MM.1S (cell line): ENCODE measurements around the gene UGT3A2.

ENCODE experiments used
- DNase-seq: peaks from one replicate; pipeline ENCODE4 v3.0.0-alpha.2; 2015
- H2AFZ ChIP-seq: fragments of 300-600 bp; sonication (generic); 2 replicates; pipeline ENCODE4 v1.6.0; 2016; ENCODE audit warnings: antibody characterized with exemption, low read length
- H3F3A ChIP-seq: fragments of 300-600 bp; sonication (generic); 2 replicates; pipeline ENCODE4 v1.6.1; 2016; ENCODE audit warnings: mild to moderate bottlenecking, antibody characterized with exemption, low read length, moderate library complexity, mixed read lengths; ENCODE audit not compliant: insufficient read depth
- H3K27ac ChIP-seq: fragments of 300-600 bp; sonication (generic); 2 replicates; pipeline ENCODE4 v1.5.1; 2016; ENCODE audit warnings: mild to moderate bottlenecking, low read length
- H3K27me3 ChIP-seq: fragments of 300-600 bp; sonication (generic); replicated peaks from 2 replicates; pipeline ENCODE4 v1.6.0; 2016; ENCODE audit warnings: low read length; ENCODE audit not compliant: insufficient read depth
- H3K36me3 ChIP-seq: fragments of 300-600 bp; sonication (generic); replicated peaks from 2 replicates; pipeline ENCODE4 v1.6.1; 2016; ENCODE audit warnings: mild to moderate bottlenecking, low read length, mixed read lengths; ENCODE audit not compliant: insufficient read depth
- H3K4me1 ChIP-seq: fragments of 300-600 bp; sonication (generic); 2 replicates; pipeline ENCODE4 v1.6.1; 2016; ENCODE audit warnings: low read length, mixed read lengths
- H3K4me2 ChIP-seq: fragments of 300-600 bp; sonication (generic); 2 replicates; pipeline ENCODE4 v1.6.0; 2016; ENCODE audit warnings: low read depth, low read length
- H3K4me3 ChIP-seq: fragments of 300-600 bp; sonication (generic); 2 replicates; pipeline ENCODE4 v1.5.1; 2016; ENCODE audit warnings: low read length, mixed read lengths
- H3K79me2 ChIP-seq: fragments of 300-600 bp; sonication (generic); 2 replicates; pipeline ENCODE4 v1.6.1; 2016; ENCODE audit warnings: mixed run types, low read length, mixed read lengths
- H3K9ac ChIP-seq: fragments of 300-600 bp; sonication (generic); 2 replicates; pipeline ENCODE4 v1.6.1; 2016; ENCODE audit warnings: low read length, mixed read lengths
- H3K9me2 ChIP-seq: fragments of 300-600 bp; sonication (generic); replicated peaks from 2 replicates; pipeline ENCODE4 v1.6.1; 2016; ENCODE audit warnings: mild to moderate bottlenecking, low read length, mixed read lengths; ENCODE audit not compliant: insufficient read depth
- H3K9me3 ChIP-seq: fragments of 300-600 bp; sonication (generic); replicated peaks from 2 replicates; pipeline ENCODE4 v1.6.1; 2016; ENCODE audit warnings: mild to moderate bottlenecking, low read length, mixed read lengths; ENCODE audit not compliant: insufficient read depth
- H4K20me1 ChIP-seq: fragments of 300-600 bp; sonication (generic); 2 replicates; pipeline ENCODE4 v1.6.1; 2016; ENCODE audit warnings: mild to moderate bottlenecking, low read length, moderate library complexity, mixed read lengths; ENCODE audit not compliant: insufficient read depth
- CTCF ChIP-seq: fragments of 300-600 bp; sonication (generic); IDR thresholded peaks from 2 replicates; pipeline ENCODE4 v1.5.1; 2016; ENCODE audit warnings: antibody characterized with exemption, low read length, mixed read lengths
- EZH2 ChIP-seq: fragments of 300-600 bp; sonication (generic); optimal IDR thresholded peaks from 2 replicates; pipeline ENCODE3; 2017; ENCODE audit warnings: low read depth, mild to moderate bottlenecking, antibody characterized with exemption, low read length, mixed read lengths
- EZH2phosphoT487 ChIP-seq: fragments of 300-600 bp; sonication (generic); IDR thresholded peaks from 2 replicates; pipeline ENCODE4 v1.6.1; 2018; ENCODE audit warnings: antibody characterized with exemption, low read length

The UGT3A2 gene

GRCh38 chr5:36052538-36052937, 14.1 kb downstream of the UGT3A2 start:
- H3K9me3 ChIP-seq, result no peaks in the 10 kb centered on the region
- H3K4me3 ChIP-seq, result no peak overlapping the region
- H3K9me2 ChIP-seq, result no peaks in the 10 kb centered on the region
- no peak overlapping the region for H3K4me2 ChIP-seq
- no peak overlapping the region for H3K27ac ChIP-seq
- no peak overlapping the region for H3K9ac ChIP-seq
- H3K36me3 ChIP-seq, result no peaks in the 10 kb centered on the region
- no peaks in the 10 kb centered on the region for H3K4me1 ChIP-seq
- H2AFZ ChIP-seq, result no peak overlapping the region
- no peaks in the 10 kb centered on the region for H3K79me2 ChIP-seq
- H3F3A ChIP-seq, result no peaks in the 10 kb centered on the region
- H4K20me1 ChIP-seq, result no peaks in the 10 kb centered on the region
- no peaks in the 10 kb centered on the region for H3K27me3 ChIP-seq
- TF ChIP-seq EZH2, result no peak
- TF ChIP-seq EZH2phosphoT487, result no peak
- TF ChIP-seq CTCF, result no peak
- no peak for DNase-seq

GRCh38 chr5:36049949-36050348, 16.7 kb downstream of the UGT3A2 start:
- Histone ChIP-seq H3K9ac (no peak overlapping the region), H3F3A (no peaks in the 10 kb centered on the region), H3K9me2 (no peaks in the 10 kb centered on the region), H3K9me3 (no peaks in the 10 kb centered on the region), H3K36me3 (no peaks in the 10 kb centered on the region), H3K4me2 (no peak overlapping the region), H3K4me3 (no peak overlapping the region), H3K4me1 (no peaks in the 10 kb centered on the region), H3K27ac (no peak overlapping the region), H4K20me1 (no peaks in the 10 kb centered on the region), H3K27me3 (no peaks in the 10 kb centered on the region), H3K79me2 (no peaks in the 10 kb centered on the region), H2AFZ (no peak overlapping the region)
- TF ChIP-seq EZH2phosphoT487 (no peak), EZH2 (no peak), CTCF (no peak)
- DNase-seq, result no peak

- no peak overlapping the region for H3K4me3 ChIP-seq
- no peaks in the 10 kb centered on the region for H3K27me3 ChIP-seq
- H3K9me2 ChIP-seq, result no peaks in the 10 kb centered on the region
- no peak overlapping the region for H3K4me2 ChIP-seq
- H3K4me1 ChIP-seq, result no peaks in the 10 kb centered on the region
- no peaks in the 10 kb centered on the region for H4K20me1 ChIP-seq
- no peaks in the 10 kb centered on the region for H3K36me3 ChIP-seq
- H3K9me3 ChIP-seq, result no peaks in the 10 kb centered on the region
- H3F3A ChIP-seq, result no peaks in the 10 kb centered on the region
- H3K79me2 ChIP-seq, result no peaks in the 10 kb centered on the region
- no peak overlapping the region for H3K9ac ChIP-seq
- TF ChIP-seq CTCF, result no peak
- no peak for TF ChIP-seq EZH2
- TF ChIP-seq EZH2phosphoT487, result no peak
- no peak for DNase-seq
- H2AFZ ChIP-seq, result no peak overlapping the region
- H3K27ac ChIP-seq, result no peak overlapping the region
Measured at GRCh38 chr5:36047384-36048160, 19.1 kb downstream of the UGT3A2 start.
